ENCODE results near the gene NFIX. TPM values are rescaled to one million over a fixed set of nuclear protein-coding genes. Genes with fewer than 3 reads are reported as not detected.
A peak's percentile ranks its signal among the peaks of the same experiment; 100 is the strongest.

Gene NFIX
- total and polyA plus RNA-seq, 2 of the 13 experiments (the other 11 are each of a cell fraction or from before 2014, with no cell fraction given), result 3.4 to 5.4 TPM

- TF ChIP-seq ZNF646 (CRISPR knock-in tag; IDR thresholded peaks at IDR 0.05) (peak; percentile 94), TFE3 (CRISPR knock-in tag; IDR thresholded peaks at IDR 0.05) (peak; percentile 77), IKZF4 (CRISPR knock-in tag; IDR thresholded peaks at IDR 0.05; ENCODE audit: borderline replicate concordance, low read depth, not compliant biosample characterization) (peak; percentile 39), CHCHD3 (CRISPR knock-in tag; IDR thresholded peaks at IDR 0.05) (peak; percentile 52; the same call in 1 of the 2 replicates), ONECUT2 (CRISPR knock-in tag; IDR thresholded peaks at IDR 0.05) (no peak), NONO (IDR thresholded peaks at IDR 0.05) (no peak), NONO (CRISPR knock-in tag; conservative IDR thresholded peaks at IDR 0.05) (peak; percentile 53), ZGPAT (CRISPR knock-in tag; IDR thresholded peaks at IDR 0.05) (0 out of 2 replicates have a peak, but pooled peaks have one; percentile 28), NFIC (IDR thresholded peaks at IDR 0.05; ENCODE audit: low read length) (no peak), ZNF792 (CRISPR knock-in tag; IDR thresholded peaks at IDR 0.05) (peak; percentile 74; the same call in 1 of the 2 replicates), POGK (CRISPR knock-in tag; conservative IDR thresholded peaks at IDR 0.05) (peak; percentile 46; the same call in 1 of the 2 replicates), MEIS1 (CRISPR knock-in tag; IDR thresholded peaks at IDR 0.05; ENCODE audit: borderline replicate concordance) (peak; percentile 92), ISL2 (CRISPR knock-in tag; IDR thresholded peaks at IDR 0.05) (no peak), ZNF749 (CRISPR knock-in tag; IDR thresholded peaks at IDR 0.05; ENCODE audit: borderline replicate concordance) (0 out of 2 replicates have a peak, but pooled peaks have one; percentile 49), DRAP1 (CRISPR knock-in tag; IDR thresholded peaks at IDR 0.05) (no peak), ZNF383 (CRISPR knock-in tag; IDR thresholded peaks at IDR 0.05; ENCODE audit: borderline replicate concordance) (0 out of 2 replicates have a peak, but pooled peaks have one; percentile 48), ZNF225 (CRISPR knock-in tag; IDR thresholded peaks at IDR 0.05) (peak; percentile 56)
Observed at GRCh38 chr19:12985049-12985776, 10.1 kb upstream of the NFIX start (continued).
